EL (cell line): ENCODE results near the gene RIC1.
"Not testable (repeated sequence)": the region's sequence is repeated elsewhere in the genome, so short reads cannot be mapped to it uniquely, and the experiment has no call there.

Experiments
- DNase-seq: peaks from one replicate; pipeline ENCODE4 v3.0.0-alpha.2; 2016

Gene RIC1

DNA sequence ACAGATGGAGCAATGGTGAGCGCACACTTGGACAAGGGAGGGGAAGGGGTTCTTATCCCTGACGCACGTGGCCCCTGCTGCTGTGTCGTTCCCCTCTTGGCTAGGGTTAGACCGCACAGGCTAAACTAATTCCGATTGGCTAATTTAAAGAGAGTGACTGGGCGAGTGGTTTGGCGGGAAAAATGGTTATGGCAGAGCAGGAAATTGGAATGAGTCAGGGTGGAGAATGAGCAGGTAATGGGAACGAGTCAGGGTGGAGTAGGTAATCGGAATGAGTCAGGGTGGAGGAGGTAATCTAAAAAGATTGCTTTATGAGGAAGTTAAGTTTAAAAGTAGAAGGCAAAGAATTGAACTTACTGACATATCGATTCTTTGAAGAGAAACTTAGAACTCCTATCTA is 46.1 kb downstream of the RIC1 start:
- not testable (repeated sequence) for DNase-seq

DNA sequence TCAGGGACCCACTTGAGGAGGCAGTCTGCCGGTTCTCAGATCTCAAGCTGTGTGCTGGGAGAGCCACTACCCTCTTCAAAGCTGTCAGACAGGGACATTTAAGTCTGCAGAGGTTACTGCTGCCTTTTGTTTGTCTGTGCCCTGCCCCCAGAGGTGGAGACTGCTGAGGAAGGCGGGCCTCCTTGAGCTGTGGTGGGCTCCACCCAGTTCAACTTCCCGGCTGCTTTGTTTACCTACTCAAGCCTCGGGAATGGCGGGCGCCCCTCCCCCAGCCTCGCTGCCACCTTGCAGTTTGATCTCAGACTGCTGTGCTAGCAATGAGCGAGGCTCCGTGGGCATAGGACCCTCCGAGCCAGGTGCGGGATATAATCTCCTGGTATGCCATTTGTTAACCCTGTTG is 54.7 kb downstream of the RIC1 start:
- not testable (repeated sequence) for DNase-seq

DNA sequence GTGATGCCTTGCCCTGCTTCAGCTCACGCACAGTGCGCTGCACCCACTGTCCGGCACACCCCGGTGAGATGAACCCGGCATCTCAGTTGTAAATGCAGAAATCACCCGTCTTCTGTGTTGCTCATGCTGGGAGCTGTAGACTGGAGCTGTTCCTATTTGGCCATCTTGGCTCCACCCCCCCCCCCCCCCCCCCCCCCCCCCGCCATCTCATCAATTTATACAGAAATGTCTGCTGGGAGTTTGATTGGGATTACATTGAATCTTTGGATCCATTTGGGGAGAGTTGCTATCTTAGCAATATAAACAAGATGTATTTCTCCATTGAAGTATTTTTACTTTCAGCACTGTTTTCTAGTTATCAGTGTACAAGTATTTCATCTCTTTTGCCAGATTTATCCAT is 55.2 kb downstream of the RIC1 start:
- DNase-seq, result no peak

DNA sequence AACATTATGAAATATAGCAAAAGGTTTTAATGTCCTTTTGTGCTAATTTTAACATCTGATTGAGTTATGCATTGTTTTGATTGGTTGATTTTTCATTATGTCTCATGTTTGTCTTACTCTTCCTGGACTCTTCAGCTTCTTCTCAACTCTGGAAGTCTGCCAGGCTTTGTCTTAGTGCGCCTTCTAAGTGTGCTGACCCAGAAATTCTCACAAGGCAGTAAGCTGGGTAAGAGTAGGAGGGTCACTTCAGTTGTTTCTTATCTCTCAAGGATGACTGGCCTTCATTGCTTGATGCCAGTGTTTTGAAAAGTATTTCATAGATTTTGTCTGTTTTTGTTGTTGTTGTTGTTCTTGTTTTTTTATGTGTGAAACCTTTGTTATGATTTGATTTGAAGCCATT is 59.2 kb downstream of the RIC1 start:
- peak; percentile 19 for DNase-seq

DNA sequence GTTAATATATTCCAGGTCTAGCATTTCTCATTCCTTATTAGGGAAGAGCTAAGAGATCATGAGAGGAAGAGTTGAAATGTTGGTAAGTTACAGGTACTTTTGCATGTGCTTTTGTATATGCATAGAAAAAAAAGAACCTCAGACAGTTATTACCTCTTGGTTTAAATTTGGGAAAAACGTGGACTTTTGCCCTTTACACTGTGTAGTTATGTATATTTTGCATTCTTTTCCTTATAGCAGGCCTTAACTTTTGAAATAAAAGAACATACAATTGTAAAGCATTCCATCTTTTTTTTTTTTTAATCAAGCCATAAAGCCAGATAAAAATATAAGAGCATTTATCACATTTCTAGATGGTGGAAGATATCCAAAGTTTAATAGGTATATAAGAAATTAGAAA is 61.4 kb downstream of the RIC1 start:
- no peak for DNase-seq

DNA sequence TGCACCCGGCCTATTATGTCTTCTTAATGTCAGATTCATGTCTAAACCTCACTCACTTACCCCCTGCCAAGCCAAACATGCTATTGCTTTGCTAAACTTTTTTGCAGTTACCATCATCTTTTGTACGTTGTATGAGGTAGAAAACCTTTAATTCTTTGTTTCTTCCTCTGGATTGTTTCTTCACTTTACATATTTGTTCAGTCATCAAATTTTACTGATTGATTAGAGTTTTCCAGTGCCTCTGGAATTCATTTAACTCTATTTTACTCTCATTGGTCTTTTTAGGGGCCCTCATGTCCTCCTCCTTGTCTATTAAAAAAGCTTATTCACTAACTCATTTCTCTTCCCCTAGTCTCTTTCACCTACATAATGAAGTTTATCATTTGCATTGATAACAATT is 67.0 kb downstream of the RIC1 start:
- no peak for DNase-seq

DNA sequence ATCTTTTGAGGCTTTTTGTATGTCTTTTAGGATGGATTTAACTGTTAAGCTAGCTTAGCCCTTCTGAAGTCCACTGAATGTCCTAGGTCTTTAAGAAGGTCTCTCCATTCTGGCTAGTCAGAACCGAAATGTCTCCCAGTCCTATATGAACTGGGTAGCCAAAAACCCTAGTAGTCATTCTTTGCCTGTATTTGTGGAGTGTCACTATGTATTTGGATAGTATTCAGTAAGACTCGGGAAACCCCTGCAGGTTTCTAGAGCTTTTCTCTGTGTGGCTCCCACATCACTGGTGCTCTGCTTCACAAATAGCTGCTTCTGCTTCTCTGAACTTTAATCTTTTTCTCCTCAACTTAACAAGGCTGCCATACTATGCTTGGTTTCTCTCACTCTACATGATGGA is 68.0 kb downstream of the RIC1 start:
- DNase-seq, result no peak

DNA sequence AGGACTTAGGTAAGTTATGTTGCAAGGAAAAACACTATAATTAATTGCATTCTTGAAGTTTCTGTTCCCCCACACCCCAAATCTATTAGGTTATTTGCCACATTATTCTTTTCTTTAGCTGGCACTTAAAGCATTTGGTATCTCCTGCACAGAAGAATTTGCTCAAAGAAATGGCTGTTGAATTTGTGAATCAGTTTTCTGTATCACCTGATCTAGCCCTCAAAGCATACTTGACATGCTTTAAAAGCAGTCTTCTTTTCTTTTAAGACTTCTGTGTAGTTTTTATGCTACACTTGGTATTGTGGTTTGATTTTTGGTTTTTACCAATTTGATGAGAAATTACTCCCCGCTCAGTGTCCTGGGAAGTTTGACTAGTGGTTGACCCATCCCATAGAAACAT is 69.1 kb downstream of the RIC1 start:
- DNase-seq, result no peak

DNA sequence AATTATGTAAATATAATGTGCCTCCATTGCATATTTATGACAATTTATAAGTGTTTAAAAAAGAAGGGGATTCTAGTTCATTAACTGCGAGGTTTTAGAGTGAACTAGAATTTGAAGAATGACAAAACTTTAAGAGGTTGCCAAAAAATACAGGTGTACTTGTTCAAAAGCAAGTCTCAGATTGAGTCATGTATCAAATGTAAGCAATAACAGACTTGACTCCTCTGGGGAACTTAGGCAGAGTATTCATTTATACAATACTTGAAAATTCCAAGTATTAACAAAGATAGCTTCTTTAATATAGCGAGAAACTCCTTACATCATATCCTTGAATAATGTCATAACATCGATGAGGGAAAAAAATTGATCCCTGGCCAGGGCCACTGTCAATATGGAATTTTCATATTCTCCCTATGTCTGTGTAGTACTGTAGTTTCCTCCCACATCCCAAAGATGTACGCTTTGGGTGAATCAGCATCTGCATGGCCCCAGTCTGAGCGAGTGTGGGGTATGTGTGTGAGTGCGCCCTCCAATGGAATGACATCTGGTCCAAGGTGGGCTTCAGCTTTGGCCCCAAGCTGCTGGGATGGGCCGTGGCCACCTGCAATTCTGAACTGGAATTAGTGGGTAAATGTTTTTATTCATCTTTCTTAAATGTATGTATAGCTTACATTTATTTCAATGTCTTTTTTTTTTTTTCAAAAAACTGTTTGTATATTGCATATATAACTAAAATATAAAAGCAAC is 70.1 kb downstream of the RIC1 start:
- DNase-seq, result no peak

DNA sequence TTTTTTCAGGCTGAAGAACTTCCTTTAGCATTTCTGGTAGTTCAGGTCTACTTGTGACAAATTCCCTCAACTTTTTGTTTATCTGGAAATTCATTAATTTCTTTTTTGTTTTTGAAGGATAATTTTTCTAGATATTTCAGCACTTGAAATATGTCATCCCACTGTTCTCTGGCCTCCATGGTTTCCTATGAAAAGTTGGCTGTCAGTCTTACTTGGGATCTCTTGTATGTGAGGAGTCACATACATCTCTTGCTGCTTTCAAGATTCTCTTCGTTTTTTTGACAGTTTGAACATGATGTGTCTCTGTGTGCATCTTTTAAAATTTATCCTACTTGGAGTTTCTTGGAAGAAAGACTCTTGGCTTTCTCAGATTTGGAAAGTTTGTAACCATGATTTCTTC is 79.5 kb downstream of the RIC1 start:
- no peak for DNase-seq

DNA sequence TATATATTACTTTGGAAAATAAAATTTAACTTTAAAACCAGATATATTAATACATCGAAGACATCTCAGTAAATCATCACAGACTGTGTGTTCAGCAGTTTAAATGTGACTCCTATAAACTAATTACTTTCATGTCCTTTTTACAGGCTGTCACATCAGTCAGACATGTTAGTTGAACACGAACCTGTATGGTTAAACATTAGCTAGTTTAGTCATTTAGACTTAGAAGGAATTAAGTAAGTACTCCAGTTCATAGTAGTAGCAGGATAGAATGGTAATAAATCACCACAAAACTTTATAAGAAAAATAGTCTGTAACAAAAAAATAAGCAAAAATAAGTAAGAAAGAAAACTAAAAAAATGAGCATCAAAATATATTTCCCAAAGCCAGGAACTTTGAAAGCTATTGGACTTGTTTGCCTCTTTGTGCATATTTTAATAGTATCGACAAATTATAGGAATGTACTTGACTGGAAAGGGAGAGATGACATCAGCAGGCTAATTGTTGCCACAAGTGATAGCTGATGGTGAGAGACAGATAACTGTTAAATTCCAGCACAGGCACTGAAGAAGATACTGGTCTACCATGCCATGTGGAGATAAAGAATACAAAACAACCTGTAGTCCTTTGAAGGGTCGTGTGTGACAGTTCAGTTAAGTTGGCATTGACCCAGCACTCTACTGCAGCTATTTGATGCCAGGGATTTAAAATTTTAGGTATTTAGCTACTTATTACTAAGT is 83.9 kb downstream of the RIC1 start:
- DNase-seq, result peak; percentile 37

DNA sequence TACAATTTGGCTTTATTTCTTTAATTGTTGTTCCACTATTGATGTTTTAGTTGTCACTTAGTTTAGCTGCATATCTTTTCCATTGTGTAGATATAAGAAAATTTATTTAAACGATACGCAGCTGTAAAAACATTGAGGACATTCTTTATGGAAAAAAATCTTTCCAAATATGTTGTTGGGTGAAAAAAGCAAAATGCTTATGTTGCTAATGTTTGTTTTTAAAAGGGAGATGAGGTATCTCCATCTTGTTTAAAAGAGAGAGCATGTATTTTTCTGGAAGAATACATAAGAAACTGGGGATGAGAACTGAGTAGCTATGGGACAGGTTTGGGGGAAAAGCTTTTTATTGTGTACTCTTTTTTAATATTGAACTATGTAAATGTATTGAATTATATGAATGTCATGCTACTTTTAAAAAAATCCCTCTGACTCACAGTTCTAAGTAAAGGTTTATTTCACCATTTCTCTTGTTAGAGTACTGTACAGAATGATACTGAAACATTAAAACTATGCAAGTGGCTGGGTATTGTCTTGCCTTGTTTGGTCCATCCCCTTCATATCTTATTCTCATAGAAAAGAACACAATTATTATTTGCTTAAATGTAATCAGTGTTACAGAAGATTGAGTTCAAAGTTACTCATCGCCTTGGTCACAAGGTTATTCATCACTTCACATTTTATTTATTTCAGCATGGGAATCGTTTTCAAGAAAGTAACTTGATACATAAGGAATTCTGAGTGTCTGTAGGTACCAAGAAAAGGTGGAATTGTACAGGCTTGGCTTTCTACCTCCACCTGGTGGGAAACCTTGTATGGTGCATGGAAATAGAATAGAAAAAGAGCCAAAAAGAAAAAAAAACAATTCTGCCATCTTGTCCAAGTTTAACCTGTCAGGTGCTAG is 85.8 kb downstream of the RIC1 start:
- DNase-seq, result peak; percentile 13

DNA sequence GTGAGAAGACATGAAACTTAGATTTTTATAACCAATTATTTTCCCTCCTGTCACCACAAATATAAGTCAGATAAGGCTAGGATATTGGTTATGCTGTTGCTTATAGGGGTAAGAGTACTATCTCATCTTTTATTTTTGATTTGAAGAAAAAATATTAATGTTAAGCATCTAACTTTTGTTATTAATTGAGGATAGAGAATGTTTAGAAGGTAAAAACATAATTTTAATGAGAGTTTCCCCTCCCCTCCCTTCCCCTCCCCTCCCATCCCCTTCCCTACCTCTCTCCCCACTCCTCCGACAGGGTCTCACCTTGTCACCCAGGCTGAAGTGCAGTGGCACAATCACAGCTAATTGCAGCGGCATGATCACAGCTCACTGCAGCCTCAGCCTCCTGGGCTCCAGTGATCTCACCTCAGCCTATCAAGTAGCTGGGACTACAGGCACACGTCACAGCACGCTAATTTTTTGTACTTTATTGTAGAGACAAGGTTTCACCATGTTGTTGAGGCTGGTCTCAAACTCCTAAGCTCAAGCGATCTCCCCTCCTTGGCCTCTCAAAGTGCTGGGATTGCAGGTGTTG is 86.7 kb downstream of the RIC1 start:
- no peak for DNase-seq

DNA sequence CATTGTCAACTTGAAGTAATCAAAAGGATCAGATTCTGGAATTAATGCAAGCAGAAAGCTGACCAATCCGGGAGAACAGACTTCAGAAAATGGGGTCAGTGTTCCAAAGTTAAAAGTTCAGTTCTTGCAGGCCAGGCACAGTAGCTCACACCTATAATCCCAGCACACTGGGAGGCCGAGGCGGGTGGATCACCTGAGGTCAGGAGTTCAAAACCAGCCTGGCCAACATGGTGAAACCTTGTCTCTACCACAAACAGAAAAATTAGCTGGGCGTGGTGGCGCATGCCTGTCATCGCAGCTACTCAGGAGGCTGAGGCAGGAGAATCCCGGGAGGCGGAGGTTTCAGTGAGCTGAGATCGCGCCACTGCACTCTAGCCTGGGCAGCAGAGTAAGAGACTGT is 88.5 kb downstream of the RIC1 start:
- DNase-seq, result not testable (repeated sequence)

DNA sequence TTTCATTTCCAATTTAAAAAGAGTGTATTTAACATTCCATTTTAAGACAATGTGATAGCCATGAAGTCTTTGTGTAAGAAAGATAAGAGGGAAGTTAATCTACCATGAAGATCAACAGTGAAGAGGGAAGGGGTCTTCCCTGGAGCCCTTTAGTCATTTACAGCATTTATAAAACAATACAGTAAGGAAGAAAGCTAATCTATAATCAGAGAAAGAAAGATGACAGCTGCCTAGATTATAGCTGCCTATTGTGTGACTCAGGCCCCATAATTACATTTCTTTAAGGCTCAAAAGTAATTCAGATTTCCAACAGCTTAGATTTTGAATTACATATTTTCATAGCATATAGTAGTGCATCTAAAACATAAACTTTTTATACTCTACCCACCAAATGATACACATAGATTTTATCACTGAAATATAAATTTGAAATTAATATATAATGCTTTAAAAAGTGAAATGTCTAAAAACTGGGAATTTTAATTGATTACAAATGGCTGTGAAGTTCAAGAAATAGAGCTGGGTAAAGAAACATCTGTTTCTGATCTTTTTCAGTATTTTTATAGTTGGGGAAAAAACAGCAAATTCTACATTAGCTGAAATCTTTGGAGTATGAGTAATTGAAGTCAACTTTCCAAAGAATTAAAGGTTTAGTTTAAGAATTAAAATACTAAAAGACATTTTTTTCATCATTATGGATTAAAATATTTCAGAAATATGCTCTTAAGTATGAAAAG is 89.6 kb downstream of the RIC1 start:
- peak; percentile 59 for DNase-seq

DNA sequence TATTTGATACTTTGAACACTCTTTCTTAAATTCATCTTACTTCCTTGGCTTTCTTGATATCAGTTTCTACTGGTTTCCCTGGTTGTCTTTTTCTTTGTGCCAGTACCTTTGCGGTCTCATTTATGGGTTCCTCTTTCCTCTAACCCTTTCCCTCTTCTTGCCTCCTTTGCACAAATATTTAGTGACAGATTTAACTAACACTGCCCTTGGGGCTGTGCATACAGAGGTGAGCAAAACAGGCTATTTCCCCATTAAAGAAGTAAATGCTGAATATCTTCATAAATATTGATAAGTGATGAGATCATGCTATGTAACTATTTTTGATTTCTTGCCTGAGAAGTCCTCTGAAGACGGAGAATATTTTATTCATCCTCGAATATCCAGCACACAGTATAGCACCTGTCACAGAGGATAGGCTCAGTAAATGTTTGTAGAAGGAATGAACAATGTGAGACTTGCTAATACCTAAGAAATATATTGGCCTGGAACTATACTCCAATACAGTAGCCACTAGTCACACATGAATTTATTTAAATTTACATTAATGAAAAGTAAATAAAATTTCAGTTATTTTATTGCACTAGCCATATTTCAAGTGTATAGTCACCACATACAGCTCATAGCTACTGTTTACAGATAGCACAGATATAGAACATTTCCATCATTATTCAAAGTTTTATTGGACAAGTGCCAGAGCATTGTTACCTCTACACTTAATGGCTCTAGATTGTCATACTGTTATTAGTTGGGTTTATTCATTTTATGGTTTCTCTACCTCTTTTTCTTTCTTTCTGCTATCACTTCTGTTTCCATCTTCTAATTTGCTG is 90.4 kb downstream of the RIC1 start:
- DNase-seq, result peak; percentile 38

DNA sequence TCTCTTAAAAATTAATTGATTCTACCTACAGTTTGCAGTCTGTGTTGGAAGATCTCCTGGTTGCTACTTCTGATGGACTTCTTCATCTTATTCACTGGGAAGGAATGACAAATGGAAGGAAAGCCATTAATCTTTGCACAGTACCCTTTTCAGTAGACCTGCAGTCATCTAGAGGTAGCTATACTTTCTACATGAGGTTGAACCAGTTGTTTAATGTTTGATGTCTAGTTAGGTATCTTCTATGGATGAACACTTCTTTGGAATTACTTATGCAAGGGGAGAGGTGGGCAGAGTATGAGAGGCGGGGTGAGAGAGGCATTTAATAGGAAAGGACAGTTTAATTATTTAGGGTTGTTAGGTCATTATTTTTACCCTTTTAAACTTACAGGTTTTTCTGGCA is 91.2 kb downstream of the RIC1 start:
- no peak for DNase-seq

DNA sequence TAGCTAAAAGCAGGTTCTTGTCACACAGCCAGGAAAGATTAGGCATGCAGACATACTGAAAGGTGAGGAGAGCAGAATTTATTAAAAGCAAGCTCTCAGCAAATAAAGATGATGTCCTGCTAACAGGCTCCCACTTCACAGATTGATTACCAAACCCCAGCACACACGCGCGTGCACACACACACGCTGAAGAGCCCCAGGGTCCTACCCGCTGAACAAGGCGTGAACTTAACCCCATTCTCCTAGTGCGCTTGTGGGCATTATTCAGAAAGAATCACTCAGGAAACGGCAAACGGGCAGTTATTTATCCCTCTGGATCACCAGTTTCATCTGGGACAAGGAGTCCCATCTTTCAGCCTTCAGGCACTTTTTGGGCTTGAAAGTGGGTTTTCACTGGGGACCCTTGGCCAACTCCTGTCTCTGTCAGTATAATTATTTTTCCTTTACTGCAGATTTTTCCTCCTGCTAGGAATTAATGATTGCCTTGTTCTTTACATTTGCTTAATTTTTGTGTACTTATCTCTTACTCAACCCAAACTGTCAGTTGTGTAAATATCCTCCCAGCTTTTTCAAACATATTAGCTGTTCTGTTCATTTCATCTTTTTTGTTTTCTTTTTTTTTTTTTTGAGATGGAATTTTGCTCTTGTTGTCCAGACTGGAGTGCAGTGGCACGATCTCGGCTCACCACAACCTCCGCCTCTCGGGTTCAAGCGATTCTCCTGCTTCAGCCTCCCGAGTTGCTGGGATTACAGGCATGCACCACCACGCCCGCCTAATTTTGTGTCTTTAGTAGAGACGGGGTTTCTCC is 92.6 kb downstream of the RIC1 start:
- no peak for DNase-seq

DNA sequence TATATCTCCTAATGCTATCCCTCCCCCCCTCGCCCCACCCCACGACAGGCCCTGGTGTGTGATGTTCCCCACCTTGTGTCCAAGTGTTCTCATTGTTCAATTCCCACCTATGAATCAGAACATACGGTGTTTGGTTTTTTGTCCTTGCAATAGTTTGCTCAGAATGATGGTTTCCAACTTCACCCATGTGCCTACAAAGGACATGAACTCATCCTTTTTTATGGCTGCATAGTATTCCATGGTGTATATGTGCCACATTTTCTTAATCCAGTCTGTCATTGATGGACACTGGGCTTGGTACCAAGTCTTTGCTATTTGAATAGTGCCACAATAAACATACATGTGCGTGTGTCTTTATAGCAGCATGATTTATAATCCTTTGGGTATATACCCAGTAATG is 93.8 kb downstream of the RIC1 start:
- DNase-seq, result not testable (repeated sequence)

DNA sequence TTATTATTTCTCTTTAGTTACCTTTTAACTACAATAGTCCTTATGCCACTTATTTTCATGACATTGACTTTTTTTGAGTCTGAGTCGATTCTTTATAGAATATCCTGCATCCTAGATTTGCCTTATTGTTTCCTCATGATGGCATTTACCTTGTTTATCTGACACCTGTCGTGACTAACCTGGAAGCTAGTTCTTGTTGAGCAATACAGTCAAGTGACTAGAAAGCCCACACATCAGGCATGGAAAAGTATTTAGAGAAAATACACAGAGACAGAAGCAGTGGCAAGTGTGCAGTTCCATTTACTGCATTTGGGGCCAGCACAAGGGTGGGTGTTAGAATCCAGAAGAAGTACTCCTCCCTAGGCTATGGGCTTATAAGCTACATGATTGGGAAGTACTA is 106.2 kb downstream of the RIC1 start:
- DNase-seq, result no peak
